HepG2 (cell line): ENCODE data around the gene TNRC18. TPM values are rescaled to one million over a fixed set of nuclear protein-coding genes. Genes with fewer than 3 reads are reported as not detected.

Experiments used
- ATAC-seq: fragments of 200-7000 bp; cut with Tn5 transposase; 3 replicates; pipeline ENCODE4 v1.9.1; 2020; ENCODE audit warnings: mild to moderate bottlenecking, moderate library complexity
- BruUV-seq: library from RNA; stranded (reverse); fragments of 400-500 nt; replicated peaks from 2 replicates; lab custom pipeline; 2021; lab: Mats Ljungman, UMichigan
- CTCF ChIA-PET: fragments of 300-600 bp; formaldehyde crosslinking; extraction: SDS; loops from one replicate; lab custom pipeline; 2021; ENCODE audit warnings: low total read pairs, inconsistent platforms, low intra/inter-chr PET ratio; lab: Yijun Ruan, JAX
- POLR2A ChIA-PET: fragments of 350-600 bp; sonication (Branson Sonifier 250); formaldehyde crosslinking; loops from one replicate; lab custom pipeline; 2020; ENCODE audit warnings: antibody characterized with exemption, inconsistent platforms; lab: Yijun Ruan, JAX
- DNase-seq: peaks from one replicate; pipeline ENCODE4 v3.0.0-alpha.2; 2015; ENCODE audit warnings: low spot score
- FAIRE-seq: peaks from 3 replicates; lab custom pipeline; 2011; peaks lifted over from hg19 to GRCh38; lab: Jason Lieb, UNC
- H2AFZ ChIP-seq: one replicate; pipeline ENCODE4 v1.6.1; 2011; ENCODE audit warnings: low read length, inconsistent platforms
- H3K27ac ChIP-seq: fragments of 300-600 bp; 3 replicates; pipeline ENCODE4 v1.8.0; 2011; ENCODE audit warnings: mixed run types, mild to moderate bottlenecking, mixed read lengths, low read length, inconsistent platforms; ENCODE audit not compliant: insufficient read depth; ENCODE audit errors: extremely low read length
- H3K27me3 ChIP-seq, 2 experiments: fragments of 200-600 bp in 1 of 2; 2 replicates in 1 of 2; 3 replicates in 1 of 2; pipeline versions ENCODE4 v1.6.0 to v1.8.0; 2011; ENCODE audit warnings: low read length in 2 of 2, mild to moderate bottlenecking in 2 of 2, moderate library complexity in 2 of 2, inconsistent platforms in 1 of 2; ENCODE audit not compliant: insufficient read depth in 2 of 2, control insufficient read depth in 1 of 2
- H3K36me3 ChIP-seq, 2 experiments: fragments of 200-600 bp in 1 of 2; replicated peaks in 1 of 2; 2 replicates in 1 of 2; 3 replicates in 1 of 2; pipeline versions ENCODE4 v1.5.1 to v1.8.0; 2011; ENCODE audit warnings: low read length in 2 of 2, inconsistent platforms in 1 of 2; ENCODE audit not compliant: insufficient read depth in 2 of 2, control insufficient read depth in 1 of 2
- H3K4me1 ChIP-seq: 2 replicates; pipeline ENCODE4 v1.5.1; 2012; ENCODE audit warnings: low read length, inconsistent platforms; ENCODE audit not compliant: insufficient read depth
- H3K4me2 ChIP-seq: 2 replicates; pipeline ENCODE4 v1.6.0; 2011; ENCODE audit warnings: low read depth, low read length, inconsistent platforms
- H3K4me3 ChIP-seq, 3 experiments: fragments of 200-600 bp in 1 of 3; sonication (generic), shearing (Covaris generic) in 1 of 3; replicated peaks in 1 of 3; 2 replicates each; pipeline ENCODE4 v1.5.1; 2011 to 2016; ENCODE audit warnings: low read length in 3 of 3, inconsistent platforms in 2 of 3, low read depth in 2 of 3, mild to moderate bottlenecking in 2 of 3, control low read depth in 1 of 3, mixed read lengths in 1 of 3; ENCODE audit not compliant: insufficient read depth in 1 of 3
- H3K79me2 ChIP-seq: one replicate; pipeline ENCODE4 v1.6.1; 2011; ENCODE audit warnings: low read length, inconsistent platforms; ENCODE audit not compliant: insufficient read depth
- H3K9ac ChIP-seq: 2 replicates; pipeline ENCODE4 v1.6.0; 2011; ENCODE audit warnings: mild to moderate bottlenecking, low read depth, low read length, inconsistent platforms; ENCODE audit not compliant: insufficient read depth
- H3K9me3 ChIP-seq: 2 replicates; pipeline ENCODE4 v1.5.1; 2012; ENCODE audit warnings: mild to moderate bottlenecking, low read length
- H4K20me1 ChIP-seq: 2 replicates; pipeline ENCODE4 v1.6.0; 2011; ENCODE audit warnings: inconsistent platforms, mild to moderate bottlenecking, low read length, moderate library complexity; ENCODE audit not compliant: insufficient read depth
- AGO2 ChIP-seq: fragments of 200-400 bp; formaldehyde crosslinking; optimal IDR thresholded peaks from 2 replicates; pipeline ENCODE3; 2017; ENCODE audit warnings: mild to moderate bottlenecking, low read depth, low read length, moderate library complexity
- MBD4 ChIP-seq: IDR thresholded peaks from 2 replicates; pipeline ENCODE4 v1.6.1; 2012; ENCODE audit warnings: low read length, inconsistent platforms, borderline replicate concordance
- PHF5A ChIP-seq: IDR thresholded peaks from one replicate; pipeline ENCODE4 v1.6.1; 2018; ENCODE audit warnings: low read depth, missing genetic modification reagents; ENCODE audit not compliant: unreplicated experiment
- RFXANK ChIP-seq: IDR thresholded peaks from 2 replicates; pipeline ENCODE4 v1.6.1; 2016
- SMARCC2 ChIP-seq: fragments of 450-650 bp; IDR thresholded peaks from 2 replicates; pipeline ENCODE4 v1.6.1; 2017; ENCODE audit warnings: antibody characterized with exemption, mild to moderate bottlenecking
- SPEN ChIP-seq: sonication (generic); formaldehyde crosslinking; IDR thresholded peaks from 2 replicates; pipeline ENCODE4 v1.5.1; 2020; ENCODE audit warnings: low read depth, mild to moderate bottlenecking, missing genetic modification reagents
- WGBS: methylation state at CpG from one replicate; pipeline ENCODE4 v1.1.6; 2017; ENCODE audit warnings: low lambda C conversion rate; 5-methylcytosine and 5-hydroxymethylcytosine counted together
- in situ Hi-C: cut with HindIII; loops from 2 replicates; pipeline ENCODE4 v1.10.0; 2017; ENCODE audit warnings: low pct_unique_long_range_greater_than_20kb; ENCODE audit not compliant: extremely low pct_ligation_motif_present
- intact Hi-C: fragments of 100-400 bp; cut with micrococcal nuclease; formaldehyde crosslinking; loops from one replicate; pipeline ENCODE4 v1.10.0; 2022; ENCODE audit not compliant: unreplicated experiment
- polyA plus RNA-seq, 8 experiments: library from polyadenylated mRNA; depleted of rRNA in 3 of 8; stranded (reverse) in 7 of 8; unstranded in 1 of 8; fragments of >200 nt; fragmentation: Illumina TruSeq in 4 of 8; extraction: Trizol in 4 of 8; gene quantifications; 2 replicates each; pipeline versions ENCODE4 v1.2.1 to v1.2.3, GENCODE V29; 2011 to 2016; ENCODE audit warnings: low read depth in 4 of 8, missing spikeins in 1 of 8, mixed read lengths in 1 of 8; ENCODE audit not compliant: insufficient read depth in 1 of 8
- total RNA-seq, 5 experiments: library from RNA; depleted of rRNA; stranded (reverse); fragments of >200 nt; fragmentation: Illumina TruSeq; extraction: Trizol; gene quantifications; 2 replicates each; pipeline ENCODE4 v1.2.3, GENCODE V29; 2016; ENCODE audit warnings: low read depth in 1 of 5
- TF ChIP-seq, protein P1 (sequence below): sonication (generic); formaldehyde crosslinking; IDR thresholded peaks from 2 replicates; pipeline ENCODE4 v1.5.0; 2020; ENCODE audit warnings: missing genetic modification reagents
- TF ChIP-seq, protein P2 (sequence below): IDR thresholded peaks from 2 replicates; pipeline ENCODE4 v1.6.1; 2016; ENCODE audit warnings: low read depth

Gene TNRC18
- total and polyA plus RNA-seq, 2 of the 13 experiments (the other 11 are each of a cell fraction or from before 2014, with no cell fraction given): 11.7 to 17.4 TPM

DNA sequence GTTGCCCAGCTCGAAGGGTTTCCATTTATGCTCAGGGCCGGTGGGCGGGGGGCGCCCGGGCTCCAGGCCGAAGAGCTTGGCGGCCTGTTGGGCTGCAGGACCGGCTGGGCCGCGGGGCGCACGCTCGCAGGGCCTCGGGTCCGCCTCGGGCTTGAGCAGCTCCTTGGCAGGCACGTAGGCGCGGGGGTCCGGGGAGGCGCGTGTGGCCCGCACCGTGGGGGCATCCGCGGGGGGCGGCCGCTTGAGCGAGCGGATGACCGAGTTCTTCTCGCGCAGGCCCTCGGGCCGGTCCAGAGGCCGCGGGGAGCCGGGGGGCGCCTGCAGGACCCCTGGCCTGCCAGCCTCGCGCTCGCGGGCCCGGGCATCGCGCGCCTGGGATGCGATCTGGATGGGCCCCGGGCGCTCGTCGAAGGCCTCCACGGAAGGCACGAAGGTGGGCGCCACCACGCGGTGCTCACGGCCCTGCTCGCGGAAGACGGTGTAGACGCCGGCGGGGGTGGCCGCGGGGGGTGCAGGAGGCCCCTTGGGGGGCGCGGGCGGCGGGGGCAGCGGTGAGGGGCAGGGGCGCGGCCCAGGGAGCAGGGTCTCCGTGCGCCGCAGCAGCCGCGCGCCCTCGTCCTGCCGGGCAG, 35.2 kb downstream of the TNRC18 start:
- Histone ChIP-seq H3K9ac (no peak overlapping the region), H3K4me1 (peaks cover 8% of the 10 kb centered on the region; the same call in 1 of the 2 replicates), H3K4me3 (no peak overlapping the region), H4K20me1 (peaks cover 36% of the 10 kb centered on the region; the same call in 1 of the 2 replicates), H3K27me3 (no peaks in the 10 kb centered on the region), H3K79me2 (peaks cover 17% of the 10 kb centered on the region), H3K27ac (no peak overlapping the region), H3K36me3 (peaks cover 27 to 41% of the 10 kb centered on the region in 2 experiments), H3K9me3 (no peaks in the 10 kb centered on the region), H3K4me2 (no peak overlapping the region), H2AFZ (no peak overlapping the region)
- POLR2A ChIA-PET: no interaction called here
- FAIRE-seq (no peak), ATAC-seq (no peak), DNase-seq (no peak)
- intact Hi-C loops (no loop called here), in situ Hi-C loops (no loop called here)
- BruUV-seq: no TSS peak
- 99% methylated on average over 57 of the region's 81 CpGs for WGBS
- CTCF ChIA-PET: no interaction called here
- TF ChIP-seq SPEN (CRISPR knock-in tag): no peak
- TF ChIP-seq, protein P1, sequence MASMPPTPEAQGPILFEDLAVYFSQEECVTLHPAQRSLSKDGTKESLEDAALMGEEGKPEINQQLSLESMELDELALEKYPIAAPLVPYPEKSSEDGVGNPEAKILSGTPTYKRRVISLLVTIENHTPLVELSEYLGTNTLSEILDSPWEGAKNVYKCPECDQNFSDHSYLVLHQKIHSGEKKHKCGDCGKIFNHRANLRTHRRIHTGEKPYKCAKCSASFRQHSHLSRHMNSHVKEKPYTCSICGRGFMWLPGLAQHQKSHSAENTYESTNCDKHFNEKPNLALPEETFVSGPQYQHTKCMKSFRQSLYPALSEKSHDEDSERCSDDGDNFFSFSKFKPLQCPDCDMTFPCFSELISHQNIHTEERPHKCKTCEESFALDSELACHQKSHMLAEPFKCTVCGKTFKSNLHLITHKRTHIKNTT (CRISPR knock-in tag): no peak
- no peak for TF ChIP-seq MBD4
- TF ChIP-seq, protein P2, sequence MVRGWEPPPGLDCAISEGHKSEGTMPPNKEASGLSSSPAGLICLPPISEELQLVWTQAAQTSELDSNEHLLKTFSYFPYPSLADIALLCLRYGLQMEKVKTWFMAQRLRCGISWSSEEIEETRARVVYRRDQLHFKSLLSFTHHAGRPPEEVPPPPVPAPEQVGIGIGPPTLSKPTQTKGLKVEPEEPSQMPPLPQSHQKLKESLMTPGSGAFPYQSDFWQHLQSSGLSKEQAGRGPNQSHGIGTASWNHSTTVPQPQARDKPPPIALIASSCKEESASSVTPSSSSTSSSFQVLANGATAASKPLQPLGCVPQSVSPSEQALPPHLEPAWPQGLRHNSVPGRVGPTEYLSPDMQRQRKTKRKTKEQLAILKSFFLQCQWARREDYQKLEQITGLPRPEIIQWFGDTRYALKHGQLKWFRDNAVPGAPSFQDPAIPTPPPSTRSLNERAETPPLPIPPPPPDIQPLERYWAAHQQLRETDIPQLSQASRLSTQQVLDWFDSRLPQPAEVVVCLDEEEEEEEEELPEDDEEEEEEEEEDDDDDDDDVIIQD (CRISPR knock-in tag): no peak
- TF ChIP-seq PHF5A (CRISPR knock-in tag): no peak
- no peak for TF ChIP-seq RFXANK
- TF ChIP-seq SMARCC2: no peak
- TF ChIP-seq AGO2: peak; percentile 78
